GM18873 (cell line): Measurements from ENCODE around the gene ZG16B.

ENCODE experiments used
- ATAC-seq: cut with Tn5 transposase; IDR thresholded peaks from one replicate; pipeline ENCODE4 v1.9.1; 2021; ENCODE audit warnings: mild to moderate bottlenecking, moderate library complexity, moderate number of reproducible peaks; ENCODE audit not compliant: unreplicated experiment, low FRiP score

ZG16B gene

DNA sequence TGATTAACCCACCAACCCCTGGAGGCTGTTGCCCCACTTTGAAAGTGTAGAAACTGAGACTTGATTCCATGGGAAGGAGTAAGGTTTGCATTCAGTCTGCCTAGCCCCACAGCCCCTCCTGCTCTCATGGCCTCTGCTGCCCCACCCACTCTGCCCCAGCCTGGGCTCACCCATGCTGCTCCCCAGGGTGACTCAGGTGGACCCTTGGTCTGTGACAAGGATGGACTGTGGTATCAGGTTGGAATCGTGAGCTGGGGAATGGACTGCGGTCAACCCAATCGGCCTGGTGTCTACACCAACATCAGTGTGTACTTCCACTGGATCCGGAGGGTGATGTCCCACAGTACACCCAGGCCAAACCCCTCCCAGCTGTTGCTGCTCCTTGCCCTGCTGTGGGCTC is 25.4 kb upstream of the ZG16B start:
- no peak for ATAC-seq

DNA sequence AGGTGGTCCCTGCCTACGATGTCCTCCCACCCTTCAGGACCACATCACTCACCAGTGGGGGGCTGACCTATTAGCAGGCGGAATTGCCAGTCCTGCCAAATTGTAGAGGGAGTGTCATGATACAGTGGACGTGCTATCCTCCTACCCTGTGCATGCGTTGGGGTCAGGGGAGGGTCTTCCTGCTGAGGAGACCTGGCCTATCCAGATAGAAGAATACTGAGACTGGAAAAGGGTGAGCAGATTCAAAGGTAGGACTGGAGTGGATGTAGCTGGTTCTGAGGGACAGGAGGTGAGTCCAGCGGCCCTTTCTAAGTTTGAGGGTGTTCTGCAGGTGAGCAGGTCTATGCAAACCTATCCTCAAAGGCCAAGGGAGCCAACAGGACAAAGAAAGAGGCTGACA is 23.8 kb upstream of the ZG16B start:
- no peak for ATAC-seq

DNA sequence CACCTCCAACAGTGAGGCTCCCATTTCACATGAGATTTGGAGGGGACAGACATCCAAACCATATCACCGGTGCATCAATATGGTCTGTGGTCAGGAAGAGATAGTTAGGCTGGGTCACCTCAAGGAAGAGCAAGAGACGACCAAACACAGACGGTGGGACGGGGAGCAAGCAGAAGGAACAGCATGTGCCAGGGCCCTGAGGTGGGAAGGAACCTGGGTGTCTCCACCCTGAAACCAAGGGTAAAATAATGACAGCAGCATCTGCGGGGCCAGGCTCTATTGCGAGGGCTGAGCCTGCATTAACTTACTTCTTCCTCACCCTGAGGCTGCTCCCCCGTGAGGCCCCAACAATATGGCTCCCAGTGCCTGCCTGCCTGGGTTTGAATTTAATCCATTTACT is 21.9 kb upstream of the ZG16B start:
- ATAC-seq: no peak

- ATAC-seq: no peak
Observed at GRCh38 chr16:2809149-2809760, 20.8 kb upstream of the ZG16B start.

GRCh38 chr16:2810651-2811050 is 19.5 kb upstream of the ZG16B start:
- ATAC-seq: no peak

DNA sequence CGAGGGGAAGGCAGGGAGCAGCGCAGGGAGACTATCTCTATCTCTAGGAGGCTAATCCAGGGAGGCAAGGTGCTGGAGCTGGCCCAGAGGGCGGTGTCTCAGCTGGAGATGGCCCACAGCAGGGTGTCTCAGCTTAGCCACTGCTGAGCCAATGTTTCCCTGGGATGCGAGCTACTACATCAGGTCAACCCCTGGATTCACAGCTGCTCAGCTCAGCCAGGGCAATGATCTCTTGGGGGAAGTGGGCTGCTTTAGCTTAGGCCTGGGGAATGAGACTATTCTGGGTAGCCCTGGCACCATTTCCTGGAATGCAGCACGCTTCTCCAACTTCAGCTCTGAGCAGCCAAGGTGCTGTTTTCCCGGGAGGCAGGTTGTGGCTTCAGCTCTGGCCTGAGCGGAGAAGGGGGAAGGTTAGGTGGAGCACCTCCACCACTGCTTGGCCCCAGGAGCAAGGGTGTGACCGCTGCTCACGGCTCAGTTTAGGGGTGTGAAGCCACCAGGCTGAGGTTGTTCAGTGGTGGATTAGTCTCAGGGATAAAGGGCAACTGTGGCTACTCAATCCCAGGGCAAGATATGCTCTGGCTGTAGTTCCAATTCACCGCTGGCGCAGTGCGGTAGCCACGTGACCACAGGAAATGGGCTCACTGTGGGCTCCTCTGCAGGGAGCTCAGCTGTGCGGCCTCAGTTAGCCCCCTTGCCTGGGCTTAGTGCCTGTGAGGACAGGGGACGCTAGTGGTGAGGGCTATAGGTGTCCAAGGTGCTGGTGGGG is 18.2 kb upstream of the ZG16B start:
- ATAC-seq: no peak

DNA sequence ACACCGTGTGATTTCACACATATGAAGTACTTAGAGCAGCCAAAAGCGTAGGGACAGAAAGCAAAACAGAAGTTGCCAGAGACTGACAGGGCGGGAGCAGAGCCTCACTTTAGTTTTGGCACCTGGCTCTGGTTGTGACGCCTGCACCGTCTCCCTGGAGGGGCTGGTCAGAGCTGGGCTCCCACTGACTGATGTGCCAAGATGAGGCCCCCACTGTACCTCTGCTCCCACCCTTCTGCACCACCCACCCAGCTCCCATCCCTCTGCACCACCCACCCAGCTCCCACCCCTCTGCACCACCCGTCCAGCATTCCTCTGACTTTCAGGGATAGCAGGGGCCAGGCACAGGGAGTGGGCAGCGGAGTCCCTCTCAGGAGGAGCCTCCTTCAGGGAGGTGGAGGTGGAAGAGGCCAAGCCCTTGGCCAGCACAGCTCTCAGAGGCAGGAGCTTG is 16.3 kb upstream of the ZG16B start:
- no peak for ATAC-seq

- no peak for ATAC-seq
Observed at GRCh38 chr16:2814551-2815298, 15.4 kb upstream of the ZG16B start.

- no peak for ATAC-seq
Observed at GRCh38 chr16:2815299-2815771, 14.8 kb upstream of the ZG16B start.

GRCh38 chr16:2816751-2817339 is 13.3 kb upstream of the ZG16B start, which contains the start of gene PRSS21:
Gene PRSS21 (plus strand): TSS chr16:2817237. CDS start chr16:2817269, 32 bp downstream.
- no peak for ATAC-seq

- ATAC-seq: no peak
Observed at GRCh38 chr16:2817340-2818271, 12.5 kb upstream of the ZG16B start.

- ATAC-seq: no peak
Observed at GRCh38 chr16:2818272-2818876, 11.7 kb upstream of the ZG16B start.

- ATAC-seq: no peak
Observed at GRCh38 chr16:2819179-2819938, 10.7 kb upstream of the ZG16B start.

DNA sequence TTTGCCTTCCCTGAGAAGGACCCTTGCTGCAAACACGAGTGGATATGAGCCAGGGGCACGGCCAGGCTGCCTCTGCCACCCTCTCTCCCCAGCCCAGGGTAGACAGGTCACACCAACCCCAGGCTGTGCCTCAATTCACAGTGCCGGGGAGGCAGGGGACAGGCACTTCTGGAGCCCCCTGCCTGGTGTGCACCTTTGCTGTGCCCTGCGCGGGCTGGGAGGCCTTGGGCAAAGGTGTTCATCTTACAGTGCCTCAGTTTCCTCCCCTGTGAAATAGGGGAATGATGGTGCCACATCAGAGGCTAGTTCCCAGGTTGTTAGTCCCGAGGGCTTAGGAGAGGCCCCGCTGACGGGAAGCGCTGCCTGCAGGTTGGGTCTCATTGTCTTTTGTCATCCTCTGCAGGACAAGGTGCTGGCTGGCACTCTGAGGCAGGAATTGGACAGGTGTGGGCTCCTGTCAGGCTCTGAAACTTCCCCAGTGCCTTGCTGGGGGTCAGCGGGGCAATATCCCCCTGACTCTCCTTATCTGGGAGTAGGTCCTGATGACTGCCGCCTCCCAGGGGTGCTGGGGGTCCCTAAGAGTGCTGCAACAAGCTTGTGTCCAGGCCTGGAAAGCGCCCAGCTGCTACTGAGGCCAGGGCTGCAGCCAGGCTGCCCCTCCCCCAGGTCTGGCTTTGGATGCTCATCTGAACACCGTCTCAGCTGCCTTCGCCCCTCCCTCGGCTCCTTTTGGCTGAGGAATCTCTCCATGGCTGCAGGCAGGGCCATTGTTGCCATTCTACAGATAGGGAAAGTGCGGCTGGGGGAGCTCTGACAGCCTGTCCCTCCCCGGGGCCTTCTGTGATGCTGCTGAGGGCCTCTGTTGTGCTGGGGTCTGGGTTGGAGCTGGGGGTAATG is 9.9 kb upstream of the ZG16B start:
- no peak for ATAC-seq

DNA sequence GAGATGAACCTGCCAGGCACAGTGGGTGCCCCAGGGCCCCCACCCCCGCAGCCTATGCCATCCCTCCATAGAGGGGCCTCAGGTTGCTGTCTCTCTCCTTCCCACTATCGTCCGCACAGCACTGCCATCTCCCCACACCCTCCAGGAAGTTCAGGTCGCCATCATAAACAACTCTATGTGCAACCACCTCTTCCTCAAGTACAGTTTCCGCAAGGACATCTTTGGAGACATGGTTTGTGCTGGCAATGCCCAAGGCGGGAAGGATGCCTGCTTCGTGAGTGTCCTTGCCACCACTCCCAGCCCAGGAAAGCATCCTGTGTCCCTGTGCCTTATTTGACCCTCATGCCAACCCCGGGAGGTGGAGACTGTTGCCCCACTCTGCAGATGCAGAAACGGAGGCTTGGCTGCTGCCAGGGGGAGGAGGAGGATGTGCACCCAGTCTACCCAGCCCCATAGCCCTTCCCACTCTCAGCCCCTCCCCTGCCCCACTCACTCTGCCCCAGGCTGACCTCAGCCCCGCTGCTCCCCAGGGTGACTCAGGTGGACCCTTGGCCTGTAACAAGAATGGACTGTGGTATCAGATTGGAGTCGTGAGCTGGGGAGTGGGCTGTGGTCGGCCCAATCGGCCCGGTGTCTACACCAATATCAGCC is 9.1 kb upstream of the ZG16B start:
- ATAC-seq: no peak

- ATAC-seq: no peak
Observed at GRCh38 chr16:2821487-2822157, 8.5 kb upstream of the ZG16B start.

DNA sequence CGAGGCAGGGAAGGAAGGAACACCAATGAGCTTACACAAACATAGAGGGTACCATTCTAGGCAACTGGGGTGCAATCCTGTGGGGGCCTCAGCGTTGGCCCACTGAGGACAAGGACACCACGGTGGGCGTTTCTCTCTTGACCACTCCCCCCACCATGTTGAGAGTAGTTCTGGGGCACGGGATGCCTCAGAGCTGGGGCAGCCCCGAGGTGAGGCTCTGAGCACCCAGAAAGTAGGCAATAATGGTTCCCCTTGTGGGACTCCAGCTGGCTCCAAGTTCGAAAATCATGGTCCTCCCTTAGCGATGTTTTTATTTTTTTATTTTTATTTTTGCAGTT is 8.0 kb upstream of the ZG16B start:
- no peak for ATAC-seq
